MM.1S (cell line): ENCODE measurements around the gene STARD8.

Experiments
- DNase-seq: peaks from one replicate; pipeline ENCODE4 v3.0.0-alpha.2; 2015
- H2AFZ ChIP-seq: fragments of 300-600 bp; sonication (generic); 2 replicates; pipeline ENCODE4 v1.6.0; 2016; ENCODE audit warnings: antibody characterized with exemption, low read length
- H3F3A ChIP-seq: fragments of 300-600 bp; sonication (generic); 2 replicates; pipeline ENCODE4 v1.6.1; 2016; ENCODE audit warnings: mild to moderate bottlenecking, antibody characterized with exemption, low read length, moderate library complexity, mixed read lengths; ENCODE audit not compliant: insufficient read depth
- H3K27ac ChIP-seq: fragments of 300-600 bp; sonication (generic); 2 replicates; pipeline ENCODE4 v1.5.1; 2016; ENCODE audit warnings: mild to moderate bottlenecking, low read length
- H3K27me3 ChIP-seq: fragments of 300-600 bp; sonication (generic); replicated peaks from 2 replicates; pipeline ENCODE4 v1.6.0; 2016; ENCODE audit warnings: low read length; ENCODE audit not compliant: insufficient read depth
- H3K36me3 ChIP-seq: fragments of 300-600 bp; sonication (generic); replicated peaks from 2 replicates; pipeline ENCODE4 v1.6.1; 2016; ENCODE audit warnings: mild to moderate bottlenecking, low read length, mixed read lengths; ENCODE audit not compliant: insufficient read depth
- H3K4me1 ChIP-seq: fragments of 300-600 bp; sonication (generic); 2 replicates; pipeline ENCODE4 v1.6.1; 2016; ENCODE audit warnings: low read length, mixed read lengths
- H3K4me2 ChIP-seq: fragments of 300-600 bp; sonication (generic); 2 replicates; pipeline ENCODE4 v1.6.0; 2016; ENCODE audit warnings: low read depth, low read length
- H3K4me3 ChIP-seq: fragments of 300-600 bp; sonication (generic); 2 replicates; pipeline ENCODE4 v1.5.1; 2016; ENCODE audit warnings: low read length, mixed read lengths
- H3K79me2 ChIP-seq: fragments of 300-600 bp; sonication (generic); 2 replicates; pipeline ENCODE4 v1.6.1; 2016; ENCODE audit warnings: mixed run types, low read length, mixed read lengths
- H3K9ac ChIP-seq: fragments of 300-600 bp; sonication (generic); 2 replicates; pipeline ENCODE4 v1.6.1; 2016; ENCODE audit warnings: low read length, mixed read lengths
- H3K9me2 ChIP-seq: fragments of 300-600 bp; sonication (generic); replicated peaks from 2 replicates; pipeline ENCODE4 v1.6.1; 2016; ENCODE audit warnings: mild to moderate bottlenecking, low read length, mixed read lengths; ENCODE audit not compliant: insufficient read depth
- H3K9me3 ChIP-seq: fragments of 300-600 bp; sonication (generic); replicated peaks from 2 replicates; pipeline ENCODE4 v1.6.1; 2016; ENCODE audit warnings: mild to moderate bottlenecking, low read length, mixed read lengths; ENCODE audit not compliant: insufficient read depth
- H4K20me1 ChIP-seq: fragments of 300-600 bp; sonication (generic); 2 replicates; pipeline ENCODE4 v1.6.1; 2016; ENCODE audit warnings: mild to moderate bottlenecking, low read length, moderate library complexity, mixed read lengths; ENCODE audit not compliant: insufficient read depth
- CTCF ChIP-seq: fragments of 300-600 bp; sonication (generic); IDR thresholded peaks from 2 replicates; pipeline ENCODE4 v1.5.1; 2016; ENCODE audit warnings: antibody characterized with exemption, low read length, mixed read lengths
- EZH2 ChIP-seq: fragments of 300-600 bp; sonication (generic); optimal IDR thresholded peaks from 2 replicates; pipeline ENCODE3; 2017; ENCODE audit warnings: low read depth, mild to moderate bottlenecking, antibody characterized with exemption, low read length, mixed read lengths
- EZH2phosphoT487 ChIP-seq: fragments of 300-600 bp; sonication (generic); IDR thresholded peaks from 2 replicates; pipeline ENCODE4 v1.6.1; 2018; ENCODE audit warnings: antibody characterized with exemption, low read length

The STARD8 gene

GRCh38 chrX:68748030-68748429 lies 100.6 kb downstream of the STARD8 start:
- Histone ChIP-seq H2AFZ (no peak overlapping the region), H3K9me3 (no peaks in the 10 kb centered on the region)

GRCh38 chrX:68749426-68749825 lies 102.0 kb downstream of the STARD8 start:
- H4K20me1 ChIP-seq = no peaks in the 10 kb centered on the region
- H3F3A ChIP-seq = no peaks in the 10 kb centered on the region
- no peak overlapping the region for H2AFZ ChIP-seq
- no peaks in the 10 kb centered on the region for H3K4me1 ChIP-seq
- H3K27ac ChIP-seq = no peak overlapping the region
- no peaks in the 10 kb centered on the region for H3K27me3 ChIP-seq
- no peaks in the 10 kb centered on the region for H3K9me3 ChIP-seq
- no peak overlapping the region for H3K9ac ChIP-seq
- no peak overlapping the region for H3K4me2 ChIP-seq
- TF ChIP-seq CTCF = no peak
- TF ChIP-seq EZH2 = no peak
- TF ChIP-seq EZH2phosphoT487 = no peak
- H3K79me2 ChIP-seq = no peaks in the 10 kb centered on the region
- DNase-seq = no peak
- no peaks in the 10 kb centered on the region for H3K9me2 ChIP-seq
- H3K36me3 ChIP-seq = no peaks in the 10 kb centered on the region
- H3K4me3 ChIP-seq = no peak overlapping the region

More at GRCh38 chrX:68748030-68748429, 100.6 kb downstream of the STARD8 start:
- Histone ChIP-seq H3K9ac (no peak overlapping the region), H3K9me2 (no peaks in the 10 kb centered on the region), H3K4me1 (no peaks in the 10 kb centered on the region), H3K27me3 (no peaks in the 10 kb centered on the region), H3K4me3 (no peak overlapping the region), H3K4me2 (no peak overlapping the region), H3K36me3 (no peaks in the 10 kb centered on the region), H3K79me2 (no peaks in the 10 kb centered on the region), H3K27ac (no peak overlapping the region), H3F3A (no peaks in the 10 kb centered on the region), H4K20me1 (no peaks in the 10 kb centered on the region)
- no peak for DNase-seq
- TF ChIP-seq EZH2 (no peak), CTCF (no peak), EZH2phosphoT487 (no peak)

DNA sequence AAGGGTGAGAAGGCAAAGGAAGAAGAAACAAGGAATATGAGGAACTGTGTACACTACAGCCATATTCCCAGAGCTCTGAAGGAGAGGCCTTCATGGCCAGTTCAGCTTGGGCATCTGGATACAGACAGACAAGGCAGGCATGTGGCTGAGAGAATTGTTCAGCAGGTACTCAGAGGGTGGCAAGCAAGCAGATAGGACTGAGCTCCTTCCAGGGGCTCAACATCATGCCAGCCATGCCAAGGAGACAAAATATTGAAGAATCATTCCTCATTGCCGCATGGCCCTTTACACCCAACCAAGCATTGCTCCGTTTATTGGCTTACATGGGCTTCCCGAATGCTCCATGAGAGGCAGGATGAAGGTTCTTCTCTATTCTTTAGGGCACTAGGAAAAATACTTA lies 102.8 kb downstream of the STARD8 start:
- H3K9ac ChIP-seq = no peak overlapping the region
- no peak overlapping the region for H2AFZ ChIP-seq
- H3K4me3 ChIP-seq = no peak overlapping the region
- no peak overlapping the region for H3K4me2 ChIP-seq
- no peaks in the 10 kb centered on the region for H3K36me3 ChIP-seq
- H3K4me1 ChIP-seq = no peaks in the 10 kb centered on the region
- no peak overlapping the region for H3K27ac ChIP-seq
- H3K9me2 ChIP-seq = no peaks in the 10 kb centered on the region
- TF ChIP-seq CTCF (no peak), EZH2phosphoT487 (no peak), EZH2 (no peak)
- no peak for DNase-seq
- no peaks in the 10 kb centered on the region for H3K9me3 ChIP-seq
- no peaks in the 10 kb centered on the region for H4K20me1 ChIP-seq
- no peaks in the 10 kb centered on the region for H3K79me2 ChIP-seq
- no peaks in the 10 kb centered on the region for H3F3A ChIP-seq
- no peaks in the 10 kb centered on the region for H3K27me3 ChIP-seq
